DOHH2 (cell line): Measurements from ENCODE around the gene RAB41.
"Not testable (repeated sequence)": the region's sequence is repeated elsewhere in the genome, so short reads cannot be mapped to it uniquely, and the experiment has no call there.

ENCODE experiments used
- H3F3A ChIP-seq: fragments of 200-600 bp; sonication (generic), shearing (Covaris generic); 2 replicates; pipeline ENCODE4 v1.6.0; 2016; ENCODE audit warnings: antibody characterized with exemption, mild to moderate bottlenecking; ENCODE audit not compliant: control insufficient read depth, insufficient read depth
- H3K27ac ChIP-seq: fragments of 200-600 bp; sonication (generic); 2 replicates; pipeline ENCODE4 v1.5.1; 2014; ENCODE audit warnings: low read depth, mild to moderate bottlenecking, low read length, moderate library complexity
- H3K27me3 ChIP-seq: fragments of 200-600 bp; sonication (generic); 2 replicates; pipeline ENCODE4 v1.6.1; 2014; ENCODE audit warnings: mild to moderate bottlenecking, low read length, mixed read lengths; ENCODE audit not compliant: control insufficient read depth
- H3K36me3 ChIP-seq: fragments of 200-600 bp; sonication (generic); 2 replicates; pipeline ENCODE4 v1.6.1; 2014; ENCODE audit warnings: mild to moderate bottlenecking, low read length, moderate library complexity, mixed read lengths; ENCODE audit not compliant: control insufficient read depth
- H3K4me1 ChIP-seq: fragments of 200-600 bp; sonication (generic); 2 replicates; pipeline ENCODE4 v1.6.1; 2014; ENCODE audit warnings: mild to moderate bottlenecking, low read length, mixed read lengths; ENCODE audit not compliant: control insufficient read depth
- H3K4me2 ChIP-seq: fragments of 200-600 bp; sonication (generic); 2 replicates; pipeline ENCODE4 v1.6.0; 2014; ENCODE audit warnings: mild to moderate bottlenecking, low read length, moderate library complexity
- H3K4me3 ChIP-seq: fragments of 200-600 bp; sonication (generic); 2 replicates; pipeline ENCODE4 v1.5.1; 2014; ENCODE audit warnings: mild to moderate bottlenecking, low read length, mixed read lengths
- H3K79me2 ChIP-seq: fragments of 200-600 bp; sonication (generic); 2 replicates; pipeline ENCODE4 v1.6.1; 2014; ENCODE audit warnings: mild to moderate bottlenecking, low read length, mixed read lengths; ENCODE audit not compliant: control insufficient read depth
- H3K9me2 ChIP-seq: fragments of 200-600 bp; sonication (generic); replicated peaks from 2 replicates; pipeline ENCODE4 v1.6.1; 2014; ENCODE audit warnings: mild to moderate bottlenecking, low read length, mixed read lengths; ENCODE audit not compliant: control insufficient read depth
- H3K9me3 ChIP-seq: fragments of 200-600 bp; sonication (generic); 2 replicates; pipeline ENCODE4 v1.6.1; 2014; ENCODE audit warnings: antibody characterized with exemption, low read length, mixed read lengths; ENCODE audit not compliant: control insufficient read depth, insufficient read depth
- H4K20me1 ChIP-seq: fragments of 200-600 bp; sonication (generic); 2 replicates; pipeline ENCODE4 v1.6.0; 2014; ENCODE audit warnings: low read depth, mild to moderate bottlenecking, antibody characterized with exemption, low read length, moderate library complexity; ENCODE audit not compliant: control insufficient read depth, insufficient read depth
- CTCF ChIP-seq: fragments of 200-600 bp; sonication (generic); IDR thresholded peaks from one replicate; pipeline ENCODE4 v1.5.1; 2014; ENCODE audit warnings: antibody characterized with exemption, mild to moderate bottlenecking, low read depth, low read length; ENCODE audit not compliant: poor library complexity, severe bottlenecking
- EZH2phosphoT487 ChIP-seq: fragments of 200-600 bp; sonication (generic); IDR thresholded peaks from 2 replicates; pipeline ENCODE4 v1.6.1; 2017; ENCODE audit warnings: borderline replicate concordance, mild to moderate bottlenecking, antibody characterized with exemption, low read length, moderate library complexity, mixed read lengths

RAB41 gene

GRCh38 chrX:70301716-70302115 lies 19.7 kb downstream of the RAB41 start:
- Histone ChIP-seq H3K9me2 (no peaks in the 10 kb centered on the region), H3K79me2 (peaks cover 7% of the 10 kb centered on the region), H3K9me3 (no peaks in the 10 kb centered on the region), H4K20me1 (no peaks in the 10 kb centered on the region), H3K27ac (no peak overlapping the region), H3K36me3 (peaks cover 65% of the 10 kb centered on the region), H3F3A (no peaks in the 10 kb centered on the region), H3K4me1 (no peaks in the 10 kb centered on the region), H3K27me3 (no peaks in the 10 kb centered on the region), H3K4me3 (no peak overlapping the region), H3K4me2 (no peak overlapping the region)
- TF ChIP-seq CTCF (no peak), EZH2phosphoT487 (no peak)

GRCh38 chrX:70313503-70313902 lies 31.5 kb downstream of the RAB41 start:
- Histone ChIP-seq H3K4me1 (no peaks in the 10 kb centered on the region), H3F3A (no peaks in the 10 kb centered on the region), H4K20me1 (no peaks in the 10 kb centered on the region), H3K36me3 (peaks cover 39% of the 10 kb centered on the region), H3K27ac (no peak overlapping the region), H3K9me2 (no peaks in the 10 kb centered on the region), H3K4me3 (no peak overlapping the region), H3K27me3 (no peaks in the 10 kb centered on the region), H3K4me2 (no peak overlapping the region), H3K9me3 (no peaks in the 10 kb centered on the region), H3K79me2 (peaks cover 13% of the 10 kb centered on the region)
- TF ChIP-seq CTCF = no peak
- no peak for TF ChIP-seq EZH2phosphoT487

GRCh38 chrX:70322784-70323183 lies 40.8 kb downstream of the RAB41 start:
- Histone ChIP-seq H3K4me2 (no peak overlapping the region), H3K36me3 (peaks cover 3% of the 10 kb centered on the region), H4K20me1 (no peaks in the 10 kb centered on the region), H3K27me3 (no peaks in the 10 kb centered on the region), H3K79me2 (no peaks in the 10 kb centered on the region; the same call in 1 of the 2 replicates), H3K4me1 (no peaks in the 10 kb centered on the region), H3K9me2 (no peaks in the 10 kb centered on the region), H3K4me3 (no peak overlapping the region), H3K9me3 (no peaks in the 10 kb centered on the region), H3K27ac (no peak overlapping the region), H3F3A (no peaks in the 10 kb centered on the region)
- no peak for TF ChIP-seq CTCF
- TF ChIP-seq EZH2phosphoT487 = no peak

GRCh38 chrX:70323628-70324027 lies 41.7 kb downstream of the RAB41 start:
- H3K79me2 ChIP-seq, H4K20me1 ChIP-seq, H3K27me3 ChIP-seq, H3K4me1 ChIP-seq, H3K4me3 ChIP-seq, H3K36me3 ChIP-seq, H3K4me2 ChIP-seq, H3K9me2 ChIP-seq, H3K9me3 ChIP-seq, H3F3A ChIP-seq, H3K27ac ChIP-seq: not testable (repeated sequence)
